GM18505 (cell line): ENCODE data around the gene CSRP1.

Source experiments
- ATAC-seq: cut with Tn5 transposase; IDR thresholded peaks from one replicate; pipeline ENCODE4 v1.9.1; 2021; ENCODE audit not compliant: unreplicated experiment
- POLR2A ChIP-seq: IDR thresholded peaks from 4 replicates; pipeline ENCODE4 v1.6.1; 2011; ENCODE audit warnings: borderline replicate concordance; ENCODE audit not compliant: insufficient read depth, insufficient read length; ENCODE audit errors: extremely low read depth

The CSRP1 gene

GRCh38 chr1:201542309-201543035 lies 35.5 kb upstream of the CSRP1 start:
- no peak for ATAC-seq
- no peak for TF ChIP-seq POLR2A

GRCh38 chr1:201540846-201541735 lies 34.2 kb upstream of the CSRP1 start:
- ATAC-seq: no peak
- no peak for TF ChIP-seq POLR2A

GRCh38 chr1:201539561-201540431 lies 32.9 kb upstream of the CSRP1 start:
- ATAC-seq: no peak
- TF ChIP-seq POLR2A: no peak

GRCh38 chr1:201538612-201539551 lies 32.0 kb upstream of the CSRP1 start, which contains the start of gene NAV1:
Gene NAV1 (plus strand): TSS chr1:201539127. CDS start chr1:201622885, 83,758 bp downstream.
- TF ChIP-seq POLR2A: no peak
- no peak for ATAC-seq

- ATAC-seq: no peak
- no peak for TF ChIP-seq POLR2A
These were observed 31.1 kb upstream of the CSRP1 start for GRCh38 chr1:201537891-201538611.

- TF ChIP-seq POLR2A: no peak
- no peak for ATAC-seq
These were observed 30.5 kb upstream of the CSRP1 start for GRCh38 chr1:201537467-201537866.

- ATAC-seq: no peak
- TF ChIP-seq POLR2A: no peak
These were observed 30.1 kb upstream of the CSRP1 start for GRCh38 chr1:201537028-201537427.

GRCh38 chr1:201536558-201536957 lies 29.6 kb upstream of the CSRP1 start:
- TF ChIP-seq POLR2A: no peak
- ATAC-seq: no peak

GRCh38 chr1:201535919-201536245 lies 29.0 kb upstream of the CSRP1 start:
- no peak for ATAC-seq
- no peak for TF ChIP-seq POLR2A

GRCh38 chr1:201535046-201535918 lies 28.4 kb upstream of the CSRP1 start:
- no peak for ATAC-seq
- TF ChIP-seq POLR2A: no peak

- ATAC-seq: no peak
- no peak for TF ChIP-seq POLR2A
These were observed 26.9 kb upstream of the CSRP1 start for GRCh38 chr1:201533836-201534235.
